Brain pericyte (primary cell): ENCODE measurements around the gene RAB8B.

Experiments used
- DNase-seq: peaks from one replicate; pipeline ENCODE4 v3.0.0-alpha.2; 2012; ENCODE audit warnings: low read depth, low spot score

The RAB8B gene

GRCh38 chr15:63312286-63312685, 122.9 kb downstream of the RAB8B start:
- DNase-seq, result no peak

GRCh38 chr15:63313825-63314224, 124.4 kb downstream of the RAB8B start:
- no peak for DNase-seq

- no peak for DNase-seq
Measured at GRCh38 chr15:63314409-63314808, 125.0 kb downstream of the RAB8B start.
